Activated CD4-positive, alpha-beta T cell treated with anti-CD3 and anti-CD28 coated beads for 48 hours (primary cell): Measurements from ENCODE around the gene TRH.

Source experiments
- DNase-seq: peaks from one replicate; pipeline ENCODE4 v3.0.0-alpha.2; 2020

TRH gene

GRCh38 chr3:129974564-129974832 lies at the start of gene TRH:
TSS of gene TRH (plus strand) at chr3:129974720. CDS start at chr3:129975817, 1,097 bp downstream.
- no peak for DNase-seq

DNA sequence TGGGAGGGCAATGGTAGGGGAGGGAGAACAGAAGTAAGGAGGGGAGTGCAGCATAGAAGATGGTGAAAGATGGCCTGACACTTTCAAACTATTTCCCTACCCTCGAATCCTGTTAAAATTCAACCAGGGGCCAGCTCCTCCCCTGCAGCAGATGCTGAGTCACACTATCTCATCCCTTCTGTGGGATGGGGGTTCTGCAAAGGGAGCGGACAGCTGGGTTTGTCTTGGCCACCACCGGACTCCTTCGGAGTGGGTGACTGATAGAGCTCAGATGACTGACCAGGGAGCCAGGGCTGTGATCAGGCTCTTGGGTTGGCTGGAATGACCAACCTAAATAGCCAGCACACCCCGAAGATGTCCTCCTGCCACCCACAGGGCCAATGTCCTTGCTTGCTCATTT lies 47.4 kb upstream of the TRH start:
- no peak for DNase-seq

DNA sequence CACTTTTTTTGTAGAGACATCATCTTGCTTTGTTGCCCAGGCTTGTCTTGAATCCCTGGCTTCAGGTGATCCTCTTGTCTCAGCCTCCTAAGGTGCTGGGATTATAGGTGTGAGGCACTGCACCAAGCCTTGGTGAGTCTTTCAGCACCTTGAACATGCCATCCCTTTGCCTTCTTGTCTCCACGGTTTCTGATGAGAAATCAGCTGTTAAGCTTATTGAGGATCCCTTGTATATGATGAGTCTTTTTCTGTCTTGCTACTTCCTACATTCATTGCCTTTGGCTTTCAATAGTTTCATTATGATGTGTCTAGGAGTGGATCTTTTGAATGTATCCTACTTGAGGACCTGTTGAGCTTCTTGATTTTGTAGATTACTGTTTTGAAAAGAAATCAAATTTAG lies 45.1 kb upstream of the TRH start:
- DNase-seq: no peak

GRCh38 chr3:129933471-129933870 lies 41.0 kb upstream of the TRH start:
- no peak for DNase-seq

GRCh38 chr3:129934234-129935123 lies 40.0 kb upstream of the TRH start:
- DNase-seq: peak; percentile 23

DNA sequence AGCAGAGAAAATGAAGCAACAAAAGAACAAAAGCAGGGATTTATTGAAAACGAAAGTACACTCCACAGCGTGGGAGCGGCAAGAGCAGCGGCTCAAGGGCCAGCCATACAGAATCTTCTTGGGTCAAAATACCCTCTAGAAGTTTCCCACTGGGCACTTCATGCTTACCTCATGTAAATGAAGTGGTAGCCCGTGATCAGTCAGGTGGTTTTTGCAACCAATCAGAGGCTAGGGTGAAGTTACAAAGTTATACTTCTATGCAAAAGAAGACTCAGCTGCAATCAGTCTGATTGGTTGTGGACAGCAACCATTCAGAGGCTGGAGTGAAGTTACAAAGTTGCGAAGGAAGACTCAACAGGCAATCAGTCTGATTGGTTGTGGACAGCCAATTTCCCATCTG lies 37.8 kb upstream of the TRH start:
- DNase-seq: peak; percentile 5

- no peak for DNase-seq
These were observed 36.8 kb upstream of the TRH start for GRCh38 chr3:129937717-129938116.

- no peak for DNase-seq
These were observed 36.2 kb upstream of the TRH start for GRCh38 chr3:129938140-129938930.

GRCh38 chr3:129940086-129940485 lies 34.4 kb upstream of the TRH start:
- no peak for DNase-seq

- peak; percentile 63 for DNase-seq
These were observed 32.2 kb upstream of the TRH start for GRCh38 chr3:129942296-129942695.

GRCh38 chr3:129943020-129943419 lies 31.5 kb upstream of the TRH start:
- no peak for DNase-seq

- no peak for DNase-seq
These were observed 29.8 kb upstream of the TRH start for GRCh38 chr3:129944709-129945108.

GRCh38 chr3:129947538-129948240 lies 26.8 kb upstream of the TRH start:
- DNase-seq: no peak

GRCh38 chr3:129950318-129951046 lies 24.0 kb upstream of the TRH start:
- no peak for DNase-seq

DNA sequence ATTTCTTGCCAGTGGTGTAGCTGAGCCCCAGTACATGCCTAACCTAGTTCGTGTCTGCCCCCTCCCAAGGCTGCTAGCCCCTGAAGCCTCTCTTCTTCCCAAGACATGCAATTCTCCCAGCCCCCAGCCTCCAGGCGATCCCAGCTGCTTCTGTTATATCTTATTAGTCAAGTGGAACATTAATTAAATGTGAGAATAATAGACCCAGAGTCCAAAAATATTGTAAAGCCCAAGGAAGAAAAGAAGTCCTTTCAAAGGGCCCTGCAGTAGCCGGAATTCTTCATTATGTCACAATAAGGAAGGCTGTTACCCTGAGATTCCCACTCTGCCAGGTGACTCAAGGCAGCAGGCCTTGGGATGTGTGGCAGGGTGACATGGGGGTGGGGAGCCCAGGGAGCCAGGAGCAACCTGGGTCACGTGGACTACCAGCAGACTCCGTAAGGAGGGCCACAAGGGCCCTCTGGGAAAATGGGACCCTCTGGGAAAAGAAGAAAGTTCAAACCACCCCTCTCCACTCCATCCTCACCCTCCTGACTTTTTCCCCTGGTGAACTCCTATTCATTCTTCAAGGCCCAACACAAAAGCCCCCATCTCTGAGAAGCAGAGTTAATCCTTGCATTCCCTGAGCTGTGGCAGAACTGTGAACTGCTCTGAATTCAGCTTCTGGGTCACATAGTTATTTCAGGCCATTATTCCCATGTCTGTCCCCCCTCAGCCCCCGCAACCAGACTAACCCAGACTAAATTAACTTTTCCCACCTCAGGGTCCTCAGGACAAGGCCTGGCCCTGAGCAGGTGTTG lies 21.8 kb upstream of the TRH start:
- DNase-seq: no peak

DNA sequence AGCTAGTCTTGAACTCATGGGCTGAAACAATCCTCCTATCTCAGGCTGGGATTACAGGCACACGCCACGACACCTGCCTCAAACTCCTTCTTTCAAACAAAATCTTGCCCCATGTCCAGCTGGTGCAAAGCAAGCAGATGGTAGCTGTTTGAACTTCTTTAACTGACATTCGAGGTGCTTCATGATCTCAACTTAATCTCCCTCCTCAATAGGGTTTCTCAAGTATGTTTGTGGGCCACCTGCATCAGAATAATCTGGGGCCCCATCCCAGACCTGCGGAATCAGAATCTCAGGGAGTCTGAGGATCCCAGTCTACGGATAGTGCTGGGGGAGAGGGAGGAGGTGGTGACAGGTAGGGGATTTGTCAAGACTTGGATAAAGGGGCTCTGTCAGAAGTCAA lies 20.9 kb upstream of the TRH start:
- DNase-seq: no peak

DNA sequence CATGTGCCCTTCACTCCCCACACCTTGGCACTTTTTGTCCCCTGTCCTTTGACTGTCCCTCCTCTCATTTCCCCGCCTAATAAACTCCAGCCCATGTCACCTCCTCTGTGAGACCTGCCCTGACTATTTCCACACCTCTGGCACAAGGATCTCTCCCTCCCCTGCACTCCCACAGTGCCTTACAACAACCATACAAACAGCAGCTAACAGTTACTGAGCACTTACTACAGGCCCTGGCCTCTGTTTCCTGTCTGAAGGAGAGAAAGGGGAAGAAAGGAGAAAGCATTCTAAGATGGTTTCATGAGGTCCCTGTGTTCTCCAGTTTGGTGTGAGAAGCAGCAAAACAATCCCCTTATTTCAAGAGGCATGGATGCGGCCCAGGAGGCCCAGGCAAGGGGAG lies 20.0 kb upstream of the TRH start:
- DNase-seq: no peak

- DNase-seq: no peak
These were observed 17.6 kb upstream of the TRH start for GRCh38 chr3:129956936-129957335.

DNA sequence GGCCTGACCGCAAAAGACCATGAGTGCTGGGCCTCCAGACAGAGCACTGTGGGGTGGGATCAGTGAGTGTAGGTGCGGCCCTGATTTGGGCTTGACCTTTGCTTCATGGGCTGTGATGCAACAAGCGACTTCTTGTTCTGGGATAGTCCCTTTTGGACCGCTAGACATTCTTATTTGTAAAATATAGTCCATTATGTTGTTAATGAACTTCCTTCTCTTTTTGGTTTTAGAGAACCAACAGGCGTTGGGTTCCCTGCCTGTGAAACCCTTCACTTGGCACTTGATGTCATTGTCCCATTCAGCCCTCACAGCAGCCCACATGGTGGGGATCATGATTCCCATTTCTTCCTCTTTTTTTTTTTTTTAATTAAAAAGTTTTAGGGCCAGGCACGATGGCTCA lies 15.8 kb upstream of the TRH start:
- DNase-seq: no peak

DNA sequence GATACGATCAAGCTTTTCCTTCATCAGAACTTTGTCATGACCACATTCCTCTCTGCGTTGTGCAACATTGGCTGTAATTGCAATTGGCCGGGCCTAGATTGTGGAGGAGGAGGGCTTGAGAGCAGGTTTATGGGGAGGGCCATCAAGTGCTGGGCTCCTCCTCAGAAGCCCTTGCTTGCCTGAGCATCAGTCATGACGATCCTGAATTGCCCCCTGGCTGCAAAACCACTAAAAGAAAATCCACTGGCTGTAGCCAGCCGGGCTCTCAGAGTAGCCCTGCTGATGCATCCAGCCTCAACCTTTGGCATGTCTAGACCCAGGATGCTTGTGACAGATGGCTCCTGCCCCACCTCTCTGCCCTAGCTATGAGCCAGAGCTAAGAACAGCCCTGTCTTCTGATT lies 13.4 kb upstream of the TRH start:
- DNase-seq: no peak

GRCh38 chr3:129962600-129962999 lies 11.9 kb upstream of the TRH start:
- DNase-seq: no peak

DNA sequence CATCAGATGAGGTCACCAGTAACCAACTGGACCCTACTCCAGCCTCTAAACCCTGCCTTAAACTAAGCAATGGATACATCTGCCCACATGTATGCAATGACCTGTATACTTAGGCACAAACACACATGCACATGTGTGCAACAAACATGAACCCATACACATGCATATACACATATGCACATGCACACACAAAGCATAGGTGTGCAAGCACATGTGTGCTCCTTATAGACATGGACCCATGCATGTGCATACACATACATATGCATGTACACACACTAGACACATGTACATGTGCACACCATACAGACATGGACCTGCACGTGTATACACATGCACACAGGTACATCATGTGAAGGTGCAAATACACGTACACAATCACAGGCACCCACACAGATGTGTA lies 8.6 kb upstream of the TRH start:
- no peak for DNase-seq
